ENCODE results near the gene POLQ.
"Not testable (repeated sequence)": the region's sequence is repeated elsewhere in the genome, so short reads cannot be mapped to it uniquely, and the experiment has no call there.

POLQ gene

GRCh38 chr3:121514496-121514895 lies 31.3 kb downstream of the POLQ start:
- DNase-seq (ENCODE audit: low read depth in 2 of 2) = no peak

- no peak for DNase-seq (ENCODE audit: low read depth in 2 of 2)
These were observed 37.4 kb downstream of the POLQ start for GRCh38 chr3:121508389-121508788.

- no peak for DNase-seq (ENCODE audit: low read depth in 2 of 2)
These were observed 40.5 kb downstream of the POLQ start for GRCh38 chr3:121505256-121505655.

- no peak for DNase-seq (ENCODE audit: low read depth in 2 of 2)
These were observed 41.2 kb downstream of the POLQ start for GRCh38 chr3:121504618-121505017.

GRCh38 chr3:121496786-121497185 lies 49.0 kb downstream of the POLQ start:
- no peak for DNase-seq (ENCODE audit: low read depth in 2 of 2)

- DNase-seq (ENCODE audit: low read depth in 2 of 2) = no peak
These were observed 52.4 kb downstream of the POLQ start for GRCh38 chr3:121493431-121493830.

GRCh38 chr3:121491683-121492320 lies 54.0 kb downstream of the POLQ start:
- DNase-seq (ENCODE audit: low read depth in 2 of 2) = no peak

GRCh38 chr3:121490161-121490560 lies 55.6 kb downstream of the POLQ start:
- no peak for DNase-seq (ENCODE audit: low read depth in 2 of 2)

GRCh38 chr3:121488628-121489027 lies 57.2 kb downstream of the POLQ start:
- no peak for DNase-seq (ENCODE audit: low read depth in 2 of 2)

GRCh38 chr3:121483290-121483689 lies 62.5 kb downstream of the POLQ start:
- no peak for DNase-seq (ENCODE audit: low read depth in 2 of 2)

- no peak for DNase-seq (ENCODE audit: low read depth in 2 of 2)
These were observed 63.1 kb downstream of the POLQ start for GRCh38 chr3:121482660-121483059.

- DNase-seq (ENCODE audit: low read depth in 2 of 2) = no peak
These were observed 64.5 kb downstream of the POLQ start for GRCh38 chr3:121481106-121481880.

GRCh38 chr3:121477589-121477988 lies 68.2 kb downstream of the POLQ start:
- DNase-seq (ENCODE audit: low read depth in 2 of 2) = no peak

- no peak for DNase-seq (ENCODE audit: low read depth in 2 of 2)
These were observed 72.8 kb downstream of the POLQ start for GRCh38 chr3:121473001-121473400.

- no peak for DNase-seq (ENCODE audit: low read depth in 2 of 2)
These were observed 78.7 kb downstream of the POLQ start for GRCh38 chr3:121467085-121467484.

- no peak for DNase-seq (ENCODE audit: low read depth in 2 of 2)
These were observed 82.0 kb downstream of the POLQ start for GRCh38 chr3:121463745-121464144.

GRCh38 chr3:121462565-121462964 lies 83.2 kb downstream of the POLQ start:
- DNase-seq (ENCODE audit: low read depth in 2 of 2) = no peak

- DNase-seq (ENCODE audit: low read depth in 2 of 2) = not testable (repeated sequence)
These were observed 94.0 kb downstream of the POLQ start for GRCh38 chr3:121451752-121452151.

GRCh38 chr3:121443456-121443855 lies 102.3 kb downstream of the POLQ start:
- no peak for DNase-seq (ENCODE audit: low read depth in 2 of 2)

- DNase-seq (ENCODE audit: low read depth in 2 of 2) = no peak
These were observed 109.1 kb downstream of the POLQ start for GRCh38 chr3:121436641-121437040.

- DNase-seq (ENCODE audit: low read depth in 2 of 2) = no peak
These were observed 109.7 kb downstream of the POLQ start for GRCh38 chr3:121436074-121436473.

GRCh38 chr3:121431726-121432517 lies 113.9 kb downstream of the POLQ start:
- no peak for DNase-seq (ENCODE audit: low read depth in 2 of 2)

Data from stimulated activated CD8-positive, alpha-beta memory T cell treated with anti-CD3 and anti-CD28 coated beads, Interleukin-2, amount 100 ng/mL, for 48 hours (primary cell).